HG03575 (cell line): Measurements from ENCODE around the gene TAMALIN.

Experiments
- ATAC-seq: cut with Tn5 transposase; IDR thresholded peaks from one replicate; pipeline ENCODE4 v1.9.1; 2021; ENCODE audit not compliant: unreplicated experiment, insufficient number of reproducible peaks, low FRiP score; ENCODE audit errors: extremely low read depth

The TAMALIN gene

DNA sequence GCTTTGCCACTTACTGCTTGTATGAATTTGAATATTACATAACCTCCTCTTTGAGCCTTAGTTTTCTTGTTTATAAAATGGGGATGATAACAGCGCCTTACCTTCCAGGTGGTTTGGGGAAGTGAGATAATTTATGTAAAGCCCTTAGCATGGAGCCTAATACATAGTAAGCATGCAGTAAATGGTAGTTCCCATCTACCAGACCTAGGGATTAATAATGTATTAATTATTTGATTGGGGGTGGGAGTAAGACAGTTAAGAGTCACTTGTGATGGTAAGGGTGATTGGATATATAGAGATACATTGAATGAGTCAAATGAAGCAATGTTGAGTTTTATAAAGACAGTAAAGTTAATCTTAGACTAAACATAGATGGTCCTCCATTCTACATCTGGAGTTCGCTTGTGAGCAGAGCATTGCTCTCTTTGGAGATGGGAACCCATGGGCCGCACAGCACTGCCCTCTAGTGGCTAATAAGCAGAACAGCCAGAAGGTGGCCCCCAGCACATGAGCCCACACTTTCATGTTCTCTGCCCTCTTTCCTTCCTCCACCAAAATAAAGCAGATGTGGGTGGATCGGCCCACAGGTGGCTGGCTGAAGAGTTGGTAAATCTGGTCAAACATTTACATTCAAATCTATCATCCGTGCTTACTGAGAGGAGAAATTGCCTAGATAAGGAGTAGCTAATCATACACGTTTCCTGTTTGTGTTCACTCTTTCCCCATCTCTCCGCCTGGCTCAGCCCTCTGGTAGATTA is 26.5 kb upstream of the TAMALIN start:
- no peak for ATAC-seq

DNA sequence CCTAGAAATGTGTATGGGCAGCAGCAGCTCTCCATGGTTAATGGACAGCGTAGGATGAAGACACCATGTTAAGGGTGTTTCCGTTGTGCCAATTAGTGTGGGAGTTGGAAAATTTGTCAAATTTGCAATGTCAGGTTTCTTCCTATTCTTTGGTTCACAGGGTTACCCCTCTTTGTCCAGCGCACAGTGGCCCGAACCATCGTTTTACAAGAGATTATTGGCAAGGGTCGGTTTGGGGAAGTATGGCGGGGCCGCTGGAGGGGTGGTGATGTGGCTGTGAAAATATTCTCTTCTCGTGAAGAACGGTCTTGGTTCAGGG is 26.0 kb upstream of the TAMALIN start:
- ATAC-seq = no peak

DNA sequence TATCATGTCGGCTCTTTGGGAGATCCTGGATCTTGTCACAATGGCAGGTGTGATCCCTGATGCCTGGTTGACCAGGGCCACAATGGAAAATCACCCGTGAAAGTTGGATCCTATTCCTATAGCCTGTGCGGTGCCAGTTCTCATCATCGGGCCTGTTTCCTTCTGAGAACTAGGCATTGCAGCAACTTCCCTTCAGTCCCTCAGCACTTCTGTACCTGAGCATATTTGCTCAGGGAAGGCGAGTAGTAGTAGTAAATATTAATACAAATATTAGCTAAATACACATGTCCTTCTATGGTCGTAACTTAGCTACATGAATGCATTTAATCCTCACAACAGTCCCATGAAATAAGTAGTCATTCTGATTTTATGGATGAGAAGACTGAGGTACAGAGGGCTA is 22.1 kb upstream of the TAMALIN start:
- ATAC-seq = no peak

DNA sequence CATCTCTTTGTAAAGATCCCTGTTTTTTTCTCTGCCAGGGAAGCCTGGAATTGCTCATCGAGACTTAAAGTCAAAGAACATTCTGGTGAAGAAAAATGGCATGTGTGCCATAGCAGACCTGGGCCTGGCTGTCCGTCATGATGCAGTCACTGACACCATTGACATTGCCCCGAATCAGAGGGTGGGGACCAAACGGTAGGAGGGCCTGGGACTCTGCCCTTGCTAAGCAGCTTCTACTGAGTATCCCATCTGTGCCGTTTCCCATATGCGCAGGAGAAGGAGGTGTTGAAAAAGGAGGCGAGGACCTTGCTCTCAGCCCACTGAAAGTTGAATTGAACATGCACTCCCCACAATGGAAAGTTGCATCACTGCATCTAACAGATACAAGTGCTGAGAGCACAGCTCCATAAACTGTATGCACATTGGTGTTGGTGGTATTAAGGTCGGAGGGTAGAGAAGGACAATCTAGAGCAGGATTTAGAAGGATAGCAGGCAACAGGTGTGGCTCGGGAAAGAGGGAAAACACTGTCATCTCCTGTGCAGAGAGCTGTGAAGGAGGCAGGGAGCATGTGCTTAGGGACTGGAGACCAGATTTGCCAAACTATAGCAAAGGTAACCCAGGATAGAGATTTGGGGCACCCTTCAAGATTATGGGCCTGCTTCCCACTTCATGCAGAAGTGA is 21.5 kb upstream of the TAMALIN start:
- ATAC-seq = no peak

DNA sequence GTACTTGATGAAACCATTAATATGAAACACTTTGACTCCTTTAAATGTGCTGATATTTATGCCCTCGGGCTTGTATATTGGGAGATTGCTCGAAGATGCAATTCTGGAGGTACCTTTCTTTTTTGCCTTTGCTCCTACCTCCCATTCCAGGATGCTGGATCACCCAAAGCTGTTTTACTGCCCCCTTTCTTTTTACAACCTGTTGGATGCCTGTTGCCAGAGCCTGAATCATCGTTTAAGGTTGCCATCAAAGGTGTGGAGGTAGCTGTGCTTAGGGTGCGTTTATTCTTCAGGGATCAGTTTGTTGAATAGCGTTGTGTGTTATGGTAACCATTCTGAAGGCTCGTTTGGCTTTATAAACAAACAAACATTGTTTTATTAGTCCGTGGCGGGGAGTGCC is 19.9 kb upstream of the TAMALIN start:
- no peak for ATAC-seq

DNA sequence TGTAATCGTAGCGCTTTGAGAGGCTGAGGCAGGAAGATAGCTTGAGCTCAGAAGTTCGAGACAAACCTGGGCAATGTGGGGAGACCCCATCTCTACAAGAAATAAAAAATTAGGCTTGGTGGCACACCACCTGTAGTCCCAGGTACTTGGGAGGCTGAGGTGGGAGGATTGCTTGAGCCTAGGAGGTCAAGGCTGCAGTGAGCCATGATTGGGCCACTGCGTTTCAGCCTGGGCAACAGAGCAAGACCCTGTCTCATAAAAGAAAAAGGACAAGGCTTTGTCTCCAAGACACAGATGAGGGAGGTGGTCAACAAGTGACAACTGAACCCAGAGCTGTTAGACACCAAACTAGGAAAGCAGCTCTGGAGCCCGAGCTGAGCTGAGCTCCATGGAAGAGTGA is 14.5 kb upstream of the TAMALIN start:
- ATAC-seq = no peak

DNA sequence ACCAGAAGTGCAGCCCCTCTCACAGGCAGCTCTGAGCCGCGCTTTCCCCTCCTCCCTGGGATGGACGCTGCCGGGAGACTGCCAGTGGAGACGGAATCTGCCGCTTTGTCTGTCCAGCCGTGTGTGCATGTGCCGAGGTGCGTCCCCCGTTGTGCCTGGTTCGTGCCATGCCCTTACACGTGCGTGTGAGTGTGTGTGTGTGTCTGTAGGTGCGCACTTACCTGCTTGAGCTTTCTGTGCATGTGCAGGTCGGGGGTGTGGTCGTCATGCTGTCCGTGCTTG is 12.3 kb upstream of the TAMALIN start:
- ATAC-seq = no peak

DNA sequence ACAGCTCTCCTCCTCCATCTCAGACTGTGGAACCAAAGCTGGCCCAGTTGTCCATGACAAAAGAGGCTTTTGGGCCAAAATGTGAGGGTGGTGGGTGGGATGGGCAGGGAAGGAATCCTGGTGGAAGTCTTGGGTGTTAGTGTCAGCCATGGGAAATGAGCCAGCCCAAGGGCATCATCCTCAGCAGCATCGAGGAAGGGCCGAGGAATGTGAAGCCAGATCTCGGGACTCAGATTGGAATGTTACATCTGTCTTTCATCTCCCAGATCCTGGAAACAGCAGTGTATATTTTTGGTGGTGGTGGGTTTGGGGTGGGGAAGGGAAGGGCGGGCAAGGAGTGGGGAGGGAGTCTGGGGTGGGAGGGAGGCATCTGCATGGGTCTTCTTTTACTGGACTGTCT is 11.8 kb upstream of the TAMALIN start:
- no peak for ATAC-seq

DNA sequence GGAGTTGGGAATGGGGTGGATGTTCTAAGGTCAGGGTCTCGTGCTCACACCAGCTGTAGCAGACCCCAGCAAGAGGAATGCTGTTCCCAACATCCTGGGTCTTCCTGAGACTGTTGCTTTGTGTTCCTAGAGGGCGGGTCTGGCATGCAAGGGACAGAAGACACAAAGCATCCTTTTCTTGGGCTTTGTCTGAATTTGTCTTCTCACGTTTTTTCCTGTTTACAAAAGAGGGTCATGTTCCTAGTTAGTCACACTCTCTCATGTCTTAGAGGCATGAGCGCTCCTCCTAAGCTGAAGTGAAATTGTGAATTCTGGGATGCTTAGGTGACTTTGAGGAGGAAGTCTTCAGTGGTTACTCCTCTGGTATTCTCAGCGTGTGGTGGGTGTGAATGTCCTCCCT is 9.6 kb upstream of the TAMALIN start:
- no peak for ATAC-seq

DNA sequence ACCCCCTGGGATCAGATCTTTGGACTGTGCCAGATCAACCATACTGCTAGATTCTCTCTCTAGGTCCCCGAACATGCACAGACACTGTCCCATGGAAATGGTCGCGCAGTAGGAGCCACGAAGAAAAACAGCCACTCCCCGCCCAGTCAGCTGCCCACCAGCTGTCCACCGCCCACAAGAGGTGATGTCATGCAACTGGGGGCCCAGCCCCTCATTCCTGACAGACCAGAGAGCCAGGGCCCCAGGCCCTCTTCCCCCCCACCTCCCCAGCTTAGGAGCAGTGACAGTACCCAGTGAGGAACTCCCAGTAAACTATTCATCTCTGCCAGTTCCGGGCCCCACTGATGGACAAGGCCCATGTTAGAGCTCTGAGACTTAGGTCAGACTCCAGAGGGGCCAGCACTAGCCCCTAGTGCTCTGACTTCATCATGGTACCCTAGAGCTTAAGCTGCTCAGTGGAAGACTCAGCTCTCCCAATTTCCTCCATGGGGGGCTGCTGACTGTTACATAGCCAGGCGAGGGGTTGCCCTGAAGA is 3.7 kb upstream of the TAMALIN start:
- ATAC-seq = no peak

DNA sequence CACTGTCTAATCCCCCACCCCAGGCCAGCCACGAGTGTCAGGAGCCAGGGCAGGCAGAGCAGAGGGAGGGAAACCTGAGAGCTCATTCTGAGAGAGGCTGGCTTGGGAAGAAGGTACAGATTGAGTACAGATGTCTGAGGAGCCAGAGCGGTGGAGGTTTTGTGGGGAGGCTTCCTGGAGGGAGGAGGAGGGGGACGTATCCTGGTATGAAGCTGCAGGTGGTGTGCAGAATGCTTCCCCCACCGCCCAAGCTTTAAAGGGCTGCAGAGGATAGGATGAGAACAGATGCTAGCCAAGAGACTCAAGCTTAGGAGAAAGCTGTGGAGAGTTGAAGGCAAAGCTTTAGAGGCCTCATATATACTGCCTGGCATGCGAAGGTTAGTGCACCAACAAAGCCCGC is 3.2 kb upstream of the TAMALIN start:
- no peak for ATAC-seq

DNA sequence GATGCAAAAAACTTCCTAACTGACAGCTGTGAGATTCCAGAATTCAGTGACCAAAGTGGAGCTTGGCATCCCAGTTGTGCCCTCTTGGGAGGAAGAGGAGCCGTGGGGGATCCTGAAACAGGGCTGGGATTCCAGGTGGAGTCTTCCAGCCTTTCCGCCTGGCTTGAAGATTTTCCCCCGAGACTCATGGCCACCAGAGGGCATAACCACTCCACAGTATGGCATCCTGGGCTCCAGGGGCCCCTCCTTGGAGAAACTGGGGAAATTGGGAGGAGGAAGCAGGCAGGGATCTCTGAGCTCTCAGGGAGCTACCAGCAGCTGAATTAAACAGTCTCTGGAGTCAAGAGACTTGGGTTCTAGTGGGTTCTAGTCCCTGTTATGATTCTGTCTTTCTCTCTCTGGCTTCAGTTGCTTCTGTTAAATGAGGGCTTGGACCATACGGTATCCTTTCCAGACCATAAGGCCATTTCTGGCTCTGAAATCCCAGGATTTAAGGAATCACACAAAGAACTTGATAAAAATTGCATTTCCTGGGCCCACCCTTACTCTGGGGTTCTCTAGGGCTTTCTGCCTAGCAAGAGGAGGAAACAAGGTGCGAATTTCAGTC is 2.6 kb upstream of the TAMALIN start:
- no peak for ATAC-seq

DNA sequence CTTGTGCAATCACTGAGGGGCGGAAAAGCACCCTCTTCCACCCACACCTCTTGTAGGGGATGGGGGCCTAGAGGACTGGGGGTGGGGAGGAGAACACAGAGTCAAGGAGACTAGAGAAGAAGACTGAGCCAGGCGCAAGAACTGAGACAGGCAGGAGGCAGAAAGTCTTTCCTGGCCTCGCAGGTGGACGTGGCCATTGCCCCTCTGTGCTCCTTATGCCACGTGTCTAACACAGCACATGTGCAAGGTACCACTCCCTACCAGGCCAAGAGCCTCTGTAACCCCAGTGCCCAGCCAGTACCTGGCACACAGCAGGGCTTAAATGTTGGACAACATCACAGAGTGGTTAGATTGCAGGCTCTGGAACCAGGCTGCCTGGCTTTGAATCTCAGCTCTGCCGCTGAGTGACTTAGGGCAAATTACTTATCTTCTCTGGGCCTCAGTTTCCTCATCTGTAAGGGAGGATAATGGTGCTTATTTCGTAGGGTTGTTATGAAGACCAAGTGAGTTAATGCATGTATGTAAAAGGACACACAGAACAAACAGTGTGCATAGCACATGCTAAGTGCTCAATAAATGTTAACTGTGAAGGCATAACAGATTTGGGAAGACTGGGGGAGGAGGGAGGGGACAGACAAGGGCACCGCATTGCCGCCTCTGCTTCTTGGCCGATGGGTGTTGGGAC is 1.4 kb upstream of the TAMALIN start:
- no peak for ATAC-seq

DNA sequence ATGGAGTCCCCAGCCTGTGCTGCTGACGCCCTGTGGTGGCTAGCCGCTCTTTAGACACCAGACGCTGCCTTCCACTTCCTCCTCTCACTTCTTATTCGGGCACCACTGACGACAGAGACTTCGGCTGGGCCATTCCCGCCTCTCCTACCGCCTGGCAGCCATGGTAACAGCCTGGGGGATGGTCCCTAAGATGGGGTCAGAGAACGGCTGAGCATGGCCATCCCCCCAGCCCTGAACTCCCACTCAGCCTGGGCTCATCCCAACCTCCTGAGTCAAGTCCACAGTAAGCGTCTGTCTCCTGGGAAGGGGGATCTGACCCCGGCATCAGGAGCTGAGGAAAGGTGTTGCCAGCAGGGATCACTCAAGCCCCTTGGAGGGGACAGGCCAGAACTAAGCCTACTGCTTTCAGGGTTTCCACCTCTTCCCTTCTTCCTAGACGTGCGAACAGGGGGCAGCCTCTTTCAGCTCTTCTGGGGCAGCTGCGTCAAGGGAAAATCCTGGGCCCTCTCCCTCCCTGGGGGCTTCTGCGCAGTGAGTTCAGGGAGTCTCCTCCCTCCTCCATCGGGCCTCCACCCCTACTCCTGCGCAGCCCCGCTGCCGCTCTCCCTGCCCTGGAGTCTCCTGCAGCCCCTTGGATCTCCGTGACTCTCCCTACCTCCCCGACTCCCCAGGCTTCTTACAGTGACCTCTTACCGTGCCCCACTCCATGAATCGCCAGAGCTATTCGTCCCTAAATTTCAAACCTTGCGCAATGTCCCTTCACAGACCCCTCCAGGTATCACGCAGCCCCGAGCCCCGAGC is 643 bp upstream of the TAMALIN start:
- ATAC-seq = no peak

DNA sequence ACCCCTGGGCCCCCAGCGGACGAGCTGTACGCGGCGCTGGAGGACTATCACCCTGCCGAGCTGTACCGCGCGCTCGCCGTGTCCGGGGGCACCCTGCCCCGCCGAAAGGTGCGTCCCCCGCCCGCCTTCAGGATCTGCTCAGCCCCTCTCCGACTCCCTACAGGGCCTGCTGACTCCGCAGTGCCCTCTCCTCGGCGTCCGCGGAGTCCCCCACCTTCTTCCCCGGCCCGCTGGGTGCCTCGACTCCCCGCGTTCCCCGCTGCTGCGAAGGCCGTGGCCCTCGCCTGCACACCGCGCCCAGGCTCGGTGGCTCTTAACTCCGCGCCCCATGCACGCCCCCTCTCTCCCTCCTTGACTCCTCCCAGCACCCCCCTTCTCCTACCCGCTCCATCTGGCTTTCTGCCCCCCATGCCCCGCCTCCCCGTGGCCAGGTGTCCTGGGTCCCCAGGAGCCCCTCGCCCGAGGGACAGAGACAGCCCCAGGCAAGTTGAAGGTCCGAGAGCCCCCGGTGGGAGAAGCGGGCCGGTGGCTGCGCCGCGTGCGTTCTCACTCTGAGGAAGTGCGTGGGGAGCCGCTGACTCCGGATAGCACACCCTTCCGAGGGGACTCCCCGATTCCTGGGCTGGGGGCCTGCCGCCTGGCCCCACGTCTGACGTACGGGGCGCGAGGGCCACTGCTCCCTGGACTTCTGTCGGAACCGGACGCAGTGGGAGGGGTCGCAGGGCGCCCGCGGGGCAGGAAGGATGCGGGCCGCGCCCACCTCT is 594 bp downstream of the TAMALIN start:
- no peak for ATAC-seq

DNA sequence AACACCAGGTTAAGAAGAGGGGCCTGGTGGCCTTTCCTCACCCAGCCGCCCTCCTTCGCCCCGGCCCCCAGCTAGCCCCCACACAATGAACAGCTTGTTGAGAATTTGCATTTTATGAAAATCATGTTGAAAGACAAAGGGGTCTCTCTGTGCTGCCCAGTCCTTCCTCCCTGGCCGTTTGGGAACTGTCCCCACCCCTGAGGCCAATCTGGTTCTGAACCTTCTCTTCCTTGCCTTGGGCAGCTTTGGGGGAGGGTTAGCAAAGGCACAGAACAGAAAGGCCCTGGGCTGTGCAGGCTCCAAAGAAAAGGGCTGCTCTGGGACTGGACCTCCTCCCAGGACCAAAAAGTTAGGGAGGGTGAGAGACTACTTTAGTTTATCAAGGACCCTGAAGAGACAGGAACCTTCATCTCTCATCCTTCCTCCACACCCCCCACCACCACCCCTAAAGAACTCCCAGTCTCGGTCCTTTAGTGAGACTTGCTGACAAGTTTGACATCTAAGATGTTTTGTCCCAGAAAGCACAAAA is 1.3 kb downstream of the TAMALIN start:
- no peak for ATAC-seq

DNA sequence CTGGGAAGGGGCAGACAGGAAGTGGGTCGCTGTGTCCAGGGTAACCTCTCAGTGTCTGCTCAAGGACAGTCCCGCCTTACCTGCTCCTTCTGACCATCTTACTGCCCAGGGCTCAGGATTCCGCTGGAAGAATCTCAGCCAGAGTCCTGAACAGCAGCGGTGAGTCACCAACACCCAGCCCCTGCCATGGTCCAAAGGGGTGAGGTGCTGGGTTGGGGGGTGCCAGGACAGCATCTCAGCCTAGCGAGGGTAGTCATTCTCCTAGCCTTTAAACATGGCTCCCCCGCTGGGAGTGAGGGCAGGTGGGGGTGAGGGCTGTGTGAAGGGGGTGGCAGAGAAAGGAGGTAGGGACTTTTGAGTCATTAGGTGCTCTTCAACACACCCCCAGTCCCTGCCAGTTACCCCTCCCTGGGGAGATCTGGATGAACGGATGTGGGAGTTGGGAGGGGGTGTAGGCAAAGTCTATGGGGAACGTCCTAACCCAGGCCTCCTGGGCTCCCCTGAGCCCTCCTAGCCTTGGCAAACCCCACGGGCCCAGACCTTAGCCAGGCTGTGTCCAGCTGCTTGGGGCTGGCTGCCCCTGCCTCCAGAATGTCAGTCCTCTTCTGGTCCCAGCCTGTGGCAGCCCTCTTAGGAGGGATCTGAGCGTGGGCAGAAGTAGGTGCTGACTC is 2.5 kb downstream of the TAMALIN start:
- no peak for ATAC-seq

DNA sequence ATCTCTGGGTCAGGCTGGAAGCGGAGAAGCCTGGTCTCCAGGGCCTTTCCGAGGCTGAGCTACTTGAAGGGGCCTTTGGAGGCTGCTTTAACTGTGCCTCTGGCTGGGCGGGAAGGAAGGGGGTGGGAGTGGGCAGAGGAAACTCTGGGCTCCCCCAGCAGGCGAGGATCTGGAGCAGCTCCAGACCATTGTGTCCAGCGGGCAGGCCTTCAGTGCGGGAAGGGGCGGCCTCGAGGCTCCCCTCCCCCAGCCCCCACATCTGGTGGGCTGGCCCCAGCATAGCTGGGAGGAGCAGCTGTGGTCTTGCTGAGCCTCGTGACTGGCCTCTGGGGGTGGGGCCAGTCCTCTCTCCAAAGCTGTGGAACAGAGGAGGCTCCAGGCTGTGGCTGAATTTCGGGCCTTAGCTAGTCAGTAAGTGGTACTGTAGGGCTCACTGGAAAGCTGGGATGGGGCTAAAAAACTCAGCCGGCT is 3.4 kb downstream of the TAMALIN start:
- no peak for ATAC-seq
